SK-N-SH treated with all-trans-retinoic acid at 6 μM for 48 hours (cell line): ENCODE measurements around the gene SRCAP.

Experiments used
- ARNTL ChIP-seq: fragments of 450-650 bp; formaldehyde crosslinking; IDR thresholded peaks from 2 replicates; pipeline ENCODE4 v1.5.0; 2020; ENCODE audit warnings: low read depth, mild to moderate bottlenecking, moderate library complexity, borderline replicate concordance
- CSDC2 ChIP-seq: fragments of 250-450 bp; sonication (Bioruptor Pico); IDR thresholded peaks from 2 replicates; pipeline ENCODE4 v1.5.0; 2020; ENCODE audit warnings: mild to moderate bottlenecking, moderate library complexity
- ISL1 ChIP-seq: fragments of 250-450 bp; sonication (Bioruptor Pico); IDR thresholded peaks from 2 replicates; pipeline ENCODE4 v2.1.2; 2022; ENCODE audit warnings: mild to moderate bottlenecking, moderate library complexity
- OSR1 ChIP-seq: fragments of 250-450 bp; sonication (Bioruptor Pico); IDR thresholded peaks from 2 replicates; pipeline ENCODE4 v1.8.0; 2022; ENCODE audit warnings: moderate library complexity, mild to moderate bottlenecking, inconsistent platforms
- PATZ1 ChIP-seq: fragments of 250-450 bp; sonication (Bioruptor Pico); IDR thresholded peaks from 2 replicates; pipeline ENCODE4 v1.8.0; 2020; ENCODE audit warnings: mild to moderate bottlenecking, moderate library complexity, borderline replicate concordance
- PPARA ChIP-seq: fragments of 250-450 bp; sonication (Bioruptor Pico); IDR thresholded peaks from 2 replicates; pipeline ENCODE4 v1.5.0; 2020; ENCODE audit warnings: mild to moderate bottlenecking, borderline replicate concordance
- RARB ChIP-seq: fragments of 250-450 bp; sonication (Bioruptor Pico); IDR thresholded peaks from 2 replicates; pipeline ENCODE4 v1.8.0; 2021; ENCODE audit warnings: mild to moderate bottlenecking, moderate library complexity
- SNAI2 ChIP-seq: fragments of 250-450 bp; sonication (Bioruptor Pico); IDR thresholded peaks from 2 replicates; pipeline ENCODE4 v1.5.0; 2020; ENCODE audit warnings: mild to moderate bottlenecking, moderate library complexity
- TCF4 ChIP-seq: fragments of 250-450 bp; sonication (Bioruptor Pico); IDR thresholded peaks from 2 replicates; pipeline ENCODE4 v1.8.0; 2021; ENCODE audit warnings: mild to moderate bottlenecking, moderate library complexity, borderline replicate concordance
- ZFP3 ChIP-seq: fragments of 250-450 bp; sonication (Bioruptor Pico); IDR thresholded peaks from 2 replicates; pipeline ENCODE4 v1.5.0; 2020; ENCODE audit warnings: mild to moderate bottlenecking, moderate library complexity
- ZFP30 ChIP-seq: fragments of 450-650 bp; formaldehyde crosslinking; IDR thresholded peaks from 2 replicates; pipeline ENCODE4 v1.5.0; 2022; ENCODE audit warnings: mild to moderate bottlenecking, moderate library complexity
- TF ChIP-seq, protein P1 (sequence below): fragments of 250-450 bp; sonication (Bioruptor Pico); IDR thresholded peaks from 2 replicates; pipeline ENCODE4 v1.5.1; 2020; ENCODE audit warnings: low read depth, mild to moderate bottlenecking, moderate library complexity

GRCh38 chr16:30721606-30722005 lies 22.6 kb downstream of the SRCAP start:
- TF ChIP-seq RARB (CRISPR knock-in tag) (no peak), PATZ1 (no peak), ARNTL (no peak), OSR1 (CRISPR knock-in tag) (no peak), ZFP3 (no peak), ZFP30 (CRISPR knock-in tag) (no peak), ISL1 (CRISPR knock-in tag) (no peak), CSDC2 (CRISPR knock-in tag) (no peak), PPARA (CRISPR knock-in tag) (no peak), SNAI2 (CRISPR knock-in tag) (no peak), TCF4 (no peak)
- TF ChIP-seq, protein P1, sequence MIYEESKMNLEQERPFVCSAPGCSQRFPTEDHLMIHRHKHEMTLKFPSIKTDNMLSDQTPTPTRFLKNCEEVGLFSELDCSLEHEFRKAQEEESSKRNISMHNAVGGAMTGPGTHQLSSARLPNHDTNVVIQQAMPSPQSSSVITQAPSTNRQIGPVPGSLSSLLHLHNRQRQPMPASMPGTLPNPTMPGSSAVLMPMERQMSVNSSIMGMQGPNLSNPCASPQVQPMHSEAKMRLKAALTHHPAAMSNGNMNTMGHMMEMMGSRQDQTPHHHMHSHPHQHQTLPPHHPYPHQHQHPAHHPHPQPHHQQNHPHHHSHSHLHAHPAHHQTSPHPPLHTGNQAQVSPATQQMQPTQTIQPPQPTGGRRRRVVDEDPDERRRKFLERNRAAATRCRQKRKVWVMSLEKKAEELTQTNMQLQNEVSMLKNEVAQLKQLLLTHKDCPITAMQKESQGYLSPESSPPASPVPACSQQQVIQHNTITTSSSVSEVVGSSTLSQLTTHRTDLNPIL (CRISPR knock-in tag) = no peak
